HepG2 (cell line): ENCODE results near the gene OR2T27. TPM values are rescaled to one million over a fixed set of nuclear protein-coding genes. Genes with fewer than 3 reads are reported as not detected.

ENCODE experiments used
- ATAC-seq: fragments of 200-7000 bp; cut with Tn5 transposase; 3 replicates; pipeline ENCODE4 v1.9.1; 2020; ENCODE audit warnings: mild to moderate bottlenecking, moderate library complexity
- BruUV-seq: library from RNA; stranded (reverse); fragments of 400-500 nt; replicated peaks from 2 replicates; lab custom pipeline; 2021; lab: Mats Ljungman, UMichigan
- CTCF ChIA-PET: fragments of 300-600 bp; formaldehyde crosslinking; extraction: SDS; loops from one replicate; lab custom pipeline; 2021; ENCODE audit warnings: low total read pairs, inconsistent platforms, low intra/inter-chr PET ratio; lab: Yijun Ruan, JAX
- POLR2A ChIA-PET: fragments of 350-600 bp; sonication (Branson Sonifier 250); formaldehyde crosslinking; loops from one replicate; lab custom pipeline; 2020; ENCODE audit warnings: antibody characterized with exemption, inconsistent platforms; lab: Yijun Ruan, JAX
- DNase-seq: peaks from one replicate; pipeline ENCODE4 v3.0.0-alpha.2; 2015; ENCODE audit warnings: low spot score
- FAIRE-seq: peaks from 3 replicates; lab custom pipeline; 2011; peaks lifted over from hg19 to GRCh38; lab: Jason Lieb, UNC
- H2AFZ ChIP-seq: one replicate; pipeline ENCODE4 v1.6.1; 2011; ENCODE audit warnings: low read length, inconsistent platforms
- H3K27ac ChIP-seq: fragments of 300-600 bp; 3 replicates; pipeline ENCODE4 v1.8.0; 2011; ENCODE audit warnings: mixed run types, mild to moderate bottlenecking, mixed read lengths, low read length, inconsistent platforms; ENCODE audit not compliant: insufficient read depth; ENCODE audit errors: extremely low read length
- H3K27me3 ChIP-seq, 2 experiments: fragments of 200-600 bp in 1 of 2; 2 replicates in 1 of 2; 3 replicates in 1 of 2; pipeline versions ENCODE4 v1.6.0 to v1.8.0; 2011; ENCODE audit warnings: low read length in 2 of 2, mild to moderate bottlenecking in 2 of 2, moderate library complexity in 2 of 2, inconsistent platforms in 1 of 2; ENCODE audit not compliant: insufficient read depth in 2 of 2, control insufficient read depth in 1 of 2
- H3K36me3 ChIP-seq, 2 experiments: fragments of 200-600 bp in 1 of 2; replicated peaks in 1 of 2; 2 replicates in 1 of 2; 3 replicates in 1 of 2; pipeline versions ENCODE4 v1.5.1 to v1.8.0; 2011; ENCODE audit warnings: low read length in 2 of 2, inconsistent platforms in 1 of 2; ENCODE audit not compliant: insufficient read depth in 2 of 2, control insufficient read depth in 1 of 2
- H3K4me1 ChIP-seq: 2 replicates; pipeline ENCODE4 v1.5.1; 2012; ENCODE audit warnings: low read length, inconsistent platforms; ENCODE audit not compliant: insufficient read depth
- H3K4me2 ChIP-seq: 2 replicates; pipeline ENCODE4 v1.6.0; 2011; ENCODE audit warnings: low read depth, low read length, inconsistent platforms
- H3K4me3 ChIP-seq, 3 experiments: fragments of 200-600 bp in 1 of 3; sonication (generic), shearing (Covaris generic) in 1 of 3; replicated peaks in 1 of 3; 2 replicates each; pipeline ENCODE4 v1.5.1; 2011 to 2016; ENCODE audit warnings: low read length in 3 of 3, inconsistent platforms in 2 of 3, low read depth in 2 of 3, mild to moderate bottlenecking in 2 of 3, control low read depth in 1 of 3, mixed read lengths in 1 of 3; ENCODE audit not compliant: insufficient read depth in 1 of 3
- H3K79me2 ChIP-seq: one replicate; pipeline ENCODE4 v1.6.1; 2011; ENCODE audit warnings: low read length, inconsistent platforms; ENCODE audit not compliant: insufficient read depth
- H3K9ac ChIP-seq: 2 replicates; pipeline ENCODE4 v1.6.0; 2011; ENCODE audit warnings: mild to moderate bottlenecking, low read depth, low read length, inconsistent platforms; ENCODE audit not compliant: insufficient read depth
- H3K9me3 ChIP-seq: 2 replicates; pipeline ENCODE4 v1.5.1; 2012; ENCODE audit warnings: mild to moderate bottlenecking, low read length
- H4K20me1 ChIP-seq: 2 replicates; pipeline ENCODE4 v1.6.0; 2011; ENCODE audit warnings: inconsistent platforms, mild to moderate bottlenecking, low read length, moderate library complexity; ENCODE audit not compliant: insufficient read depth
- BRCA1 ChIP-seq: sonication (generic); formaldehyde crosslinking; IDR thresholded peaks from 2 replicates; pipeline ENCODE4 v1.4.0; 2020; ENCODE audit warnings: missing genetic modification reagents
- HCFC1 ChIP-seq: fragments of 150-350 bp; IDR thresholded peaks from 2 replicates; pipeline ENCODE4 v1.6.1; 2014; ENCODE audit warnings: low read depth, low read length
- MTF2 ChIP-seq: sonication (generic); formaldehyde crosslinking; IDR thresholded peaks from 2 replicates; pipeline ENCODE4 v1.5.0; 2020; ENCODE audit warnings: missing genetic modification reagents, borderline replicate concordance
- PHB2 ChIP-seq: fragments of 450-650 bp; IDR thresholded peaks from 2 replicates; pipeline ENCODE4 v1.6.1; 2018; ENCODE audit not compliant: partially characterized antibody
- POLR2AphosphoS5 ChIP-seq: IDR thresholded peaks from 2 replicates; pipeline ENCODE4 v1.6.1; 2012; ENCODE audit warnings: low read depth, low read length
- RFXAP ChIP-seq: sonication (generic); formaldehyde crosslinking; IDR thresholded peaks from 2 replicates; pipeline ENCODE4 v1.4.0; 2020; ENCODE audit warnings: missing genetic modification reagents, borderline replicate concordance
- ZNF138 ChIP-seq: sonication (generic); formaldehyde crosslinking; IDR thresholded peaks from 2 replicates; pipeline ENCODE4 v1.5.0; 2020; ENCODE audit warnings: mild to moderate bottlenecking, low read depth, missing genetic modification reagents
- ZNF224 ChIP-seq: sonication (generic); formaldehyde crosslinking; IDR thresholded peaks from 2 replicates; pipeline ENCODE4 v1.5.0; 2020; ENCODE audit warnings: mild to moderate bottlenecking, missing genetic modification reagents
- ZNF451 ChIP-seq: sonication (generic); formaldehyde crosslinking; IDR thresholded peaks from 2 replicates; pipeline ENCODE4 v1.5.0; 2020; ENCODE audit warnings: mild to moderate bottlenecking, missing genetic modification reagents
- ZNF549 ChIP-seq: sonication (generic); formaldehyde crosslinking; IDR thresholded peaks from 2 replicates; pipeline ENCODE4 v1.5.0; 2020; ENCODE audit warnings: missing genetic modification reagents
- ZNF660 ChIP-seq: sonication (generic); formaldehyde crosslinking; IDR thresholded peaks from 2 replicates; pipeline ENCODE4 v1.5.1; 2020; ENCODE audit warnings: mild to moderate bottlenecking, low read depth, missing genetic modification reagents, borderline replicate concordance
- WGBS: methylation state at CpG from one replicate; pipeline ENCODE4 v1.1.6; 2017; ENCODE audit warnings: low lambda C conversion rate; 5-methylcytosine and 5-hydroxymethylcytosine counted together
- in situ Hi-C: cut with HindIII; loops from 2 replicates; pipeline ENCODE4 v1.10.0; 2017; ENCODE audit warnings: low pct_unique_long_range_greater_than_20kb; ENCODE audit not compliant: extremely low pct_ligation_motif_present
- intact Hi-C: fragments of 100-400 bp; cut with micrococcal nuclease; formaldehyde crosslinking; loops from one replicate; pipeline ENCODE4 v1.10.0; 2022; ENCODE audit not compliant: unreplicated experiment
- polyA plus RNA-seq, 8 experiments: library from polyadenylated mRNA; depleted of rRNA in 3 of 8; stranded (reverse) in 7 of 8; unstranded in 1 of 8; fragments of >200 nt; fragmentation: Illumina TruSeq in 4 of 8; extraction: Trizol in 4 of 8; gene quantifications; 2 replicates each; pipeline versions ENCODE4 v1.2.1 to v1.2.3, GENCODE V29; 2011 to 2016; ENCODE audit warnings: low read depth in 4 of 8, missing spikeins in 1 of 8, mixed read lengths in 1 of 8; ENCODE audit not compliant: insufficient read depth in 1 of 8
- total RNA-seq, 5 experiments: library from RNA; depleted of rRNA; stranded (reverse); fragments of >200 nt; fragmentation: Illumina TruSeq; extraction: Trizol; gene quantifications; 2 replicates each; pipeline ENCODE4 v1.2.3, GENCODE V29; 2016; ENCODE audit warnings: low read depth in 1 of 5
- TF ChIP-seq, protein P1 (sequence below): sonication (generic); formaldehyde crosslinking; conservative IDR thresholded peaks from 2 replicates; pipeline ENCODE4 v1.4.0; 2020; ENCODE audit warnings: missing genetic modification reagents
- TF ChIP-seq, protein P2 (sequence below): sonication (generic); formaldehyde crosslinking; IDR thresholded peaks from 2 replicates; pipeline ENCODE4 v1.4.0; 2020; ENCODE audit warnings: mild to moderate bottlenecking, missing genetic modification reagents, borderline replicate concordance

Gene OR2T27
- total and polyA plus RNA-seq, 2 of the 13 experiments (the other 11 are each of a cell fraction or from before 2014, with no cell fraction given) = not detected

GRCh38 chr1:248613742-248614141 is 41.6 kb downstream of the OR2T27 start:
- TF ChIP-seq BRCA1 (no peak), ZNF660 (CRISPR knock-in tag) (no peak), MTF2 (CRISPR knock-in tag) (no peak), ZNF451 (CRISPR knock-in tag) (no peak)

DNA sequence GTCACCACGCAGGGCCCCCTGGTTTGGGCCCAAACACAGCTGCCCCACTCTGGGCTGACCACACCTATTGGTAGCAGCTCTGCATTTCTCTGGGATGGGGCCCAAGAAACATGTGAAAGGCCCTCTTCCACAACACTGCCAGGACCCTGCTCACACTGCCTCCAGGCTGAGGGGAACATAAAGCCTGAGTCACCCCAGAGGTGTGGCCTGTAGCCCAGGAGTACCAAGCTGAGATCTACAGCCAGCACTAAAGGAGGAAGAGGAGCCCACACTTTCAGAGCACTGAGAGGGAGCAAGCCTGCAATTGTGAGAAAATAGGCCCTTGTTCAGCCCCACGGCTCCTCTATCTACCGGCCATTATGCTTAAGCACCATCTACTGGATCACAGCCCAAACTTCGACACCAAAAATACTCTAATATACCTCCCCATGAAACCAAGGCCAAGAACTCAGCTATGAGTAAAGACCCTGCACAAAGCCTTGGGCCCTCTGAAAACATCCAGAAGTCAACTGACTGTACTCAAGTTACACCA is 43.4 kb downstream of the OR2T27 start:
- 0% methylated on average over 4 of the region's 4 CpGs for WGBS
- intact Hi-C loops = no loop called here
- no peak for TF ChIP-seq RFXAP (CRISPR knock-in tag)
- TF ChIP-seq, protein P1, sequence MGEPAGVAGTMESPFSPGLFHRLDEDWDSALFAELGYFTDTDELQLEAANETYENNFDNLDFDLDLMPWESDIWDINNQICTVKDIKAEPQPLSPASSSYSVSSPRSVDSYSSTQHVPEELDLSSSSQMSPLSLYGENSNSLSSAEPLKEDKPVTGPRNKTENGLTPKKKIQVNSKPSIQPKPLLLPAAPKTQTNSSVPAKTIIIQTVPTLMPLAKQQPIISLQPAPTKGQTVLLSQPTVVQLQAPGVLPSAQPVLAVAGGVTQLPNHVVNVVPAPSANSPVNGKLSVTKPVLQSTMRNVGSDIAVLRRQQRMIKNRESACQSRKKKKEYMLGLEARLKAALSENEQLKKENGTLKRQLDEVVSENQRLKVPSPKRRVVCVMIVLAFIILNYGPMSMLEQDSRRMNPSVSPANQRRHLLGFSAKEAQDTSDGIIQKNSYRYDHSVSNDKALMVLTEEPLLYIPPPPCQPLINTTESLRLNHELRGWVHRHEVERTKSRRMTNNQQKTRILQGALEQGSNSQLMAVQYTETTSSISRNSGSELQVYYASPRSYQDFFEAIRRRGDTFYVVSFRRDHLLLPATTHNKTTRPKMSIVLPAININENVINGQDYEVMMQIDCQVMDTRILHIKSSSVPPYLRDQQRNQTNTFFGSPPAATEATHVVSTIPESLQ = no peak
- no peak for TF ChIP-seq HCFC1
- TF ChIP-seq ZNF224 (CRISPR knock-in tag) = no peak
- TF ChIP-seq POLR2AphosphoS5 = no peak
- no peak for TF ChIP-seq PHB2
- TF ChIP-seq ZNF138 (CRISPR knock-in tag) = no peak
- TF ChIP-seq, protein P2, sequence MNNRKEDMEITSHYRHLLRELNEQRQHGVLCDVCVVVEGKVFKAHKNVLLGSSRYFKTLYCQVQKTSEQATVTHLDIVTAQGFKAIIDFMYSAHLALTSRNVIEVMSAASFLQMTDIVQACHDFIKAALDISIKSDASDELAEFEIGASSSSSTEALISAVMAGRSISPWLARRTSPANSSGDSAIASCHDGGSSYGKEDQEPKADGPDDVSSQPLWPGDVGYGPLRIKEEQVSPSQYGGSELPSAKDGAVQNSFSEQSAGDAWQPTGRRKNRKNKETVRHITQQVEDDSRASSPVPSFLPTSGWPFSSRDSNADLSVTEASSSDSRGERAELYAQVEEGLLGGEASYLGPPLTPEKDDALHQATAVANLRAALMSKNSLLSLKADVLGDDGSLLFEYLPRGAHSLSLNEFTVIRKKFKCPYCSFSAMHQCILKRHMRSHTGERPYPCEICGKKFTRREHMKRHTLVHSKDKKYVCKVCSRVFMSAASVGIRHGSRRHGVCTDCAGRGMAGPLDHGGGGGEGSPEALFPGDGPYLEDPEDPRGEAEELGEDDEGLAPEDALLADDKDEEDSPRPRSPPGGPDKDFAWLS = no peak
- TF ChIP-seq ZNF549 (CRISPR knock-in tag) = no peak

More at GRCh38 chr1:248613742-248614141, 41.6 kb downstream of the OR2T27 start:
- in situ Hi-C loops = no loop called here
- no peaks in the 10 kb centered on the region for H3K4me1 ChIP-seq
- no peak overlapping the region for H2AFZ ChIP-seq
- FAIRE-seq (no peak), ATAC-seq (no peak), DNase-seq (no peak)
- H3K4me2 ChIP-seq = no peak overlapping the region
- H3K9ac ChIP-seq = no peak overlapping the region
- no peaks in the 10 kb centered on the region for H3K9me3 ChIP-seq
- no peaks in the 10 kb centered on the region for H4K20me1 ChIP-seq
- WGBS = 0% methylated on average over 1 of the region's 1 CpG
- BruUV-seq = no TSS peak
- no peak overlapping the region for H3K4me3 ChIP-seq
- intact Hi-C loops = no loop called here
- H3K27me3 ChIP-seq = no peaks in the 10 kb centered on the region
- ChIA-PET POLR2A (no interaction called here), CTCF (no interaction called here)
- H3K27ac ChIP-seq = no peak overlapping the region
- H3K79me2 ChIP-seq = no peaks in the 10 kb centered on the region
- H3K36me3 ChIP-seq = no peaks in the 10 kb centered on the region

More for the DNA sequence above, 43.4 kb downstream of the OR2T27 start:
- no peaks in the 10 kb centered on the region for H3K4me1 ChIP-seq
- no peak overlapping the region for H2AFZ ChIP-seq
- no peak for ATAC-seq
- no peaks in the 10 kb centered on the region for H3K79me2 ChIP-seq
- H4K20me1 ChIP-seq = no peaks in the 10 kb centered on the region
- no peak overlapping the region for H3K4me2 ChIP-seq
- DNase-seq = no peak
- in situ Hi-C loops = no loop called here
- H3K9ac ChIP-seq = no peak overlapping the region
- POLR2A ChIA-PET = no interaction called here
- no TSS peak for BruUV-seq
- H3K9me3 ChIP-seq = no peaks in the 10 kb centered on the region
- no peaks in the 10 kb centered on the region for H3K36me3 ChIP-seq
- FAIRE-seq = no peak
- CTCF ChIA-PET = no interaction called here
- no peak overlapping the region for H3K4me3 ChIP-seq
- H3K27me3 ChIP-seq = no peaks in the 10 kb centered on the region
- no peak overlapping the region for H3K27ac ChIP-seq
